SK-N-SH (cell line): Measurements from ENCODE around the gene UCHL3.

Experiments used
- CHD2 ChIP-seq: fragments of 150-350 bp; IDR thresholded peaks from 2 replicates; pipeline ENCODE4 v1.6.1; 2018; ENCODE audit warnings: low read length; ENCODE audit not compliant: partially characterized antibody
- EP300 ChIP-seq, 2 experiments: IDR thresholded peaks; 2 replicates each; pipeline versions ENCODE4 v1.4.0 to v1.6.1; 2012; ENCODE audit warnings: borderline replicate concordance in 1 of 2, low read depth in 1 of 2, low read length in 1 of 2
- FOXJ3 ChIP-seq: sonication (generic); formaldehyde crosslinking; IDR thresholded peaks from 2 replicates; pipeline ENCODE4 v1.5.1; 2020; ENCODE audit warnings: mild to moderate bottlenecking, missing genetic modification reagents
- POLR2AphosphoS5 ChIP-seq: IDR thresholded peaks from 2 replicates; pipeline ENCODE4 v1.6.1; 2012; ENCODE audit warnings: low read depth, low read length
- TAF1 ChIP-seq: IDR thresholded peaks from 2 replicates; pipeline ENCODE4 v1.6.1; 2012; ENCODE audit warnings: low read depth, mild to moderate bottlenecking, low read length, moderate library complexity, borderline replicate concordance
- YY1 ChIP-seq: IDR thresholded peaks from 2 replicates; pipeline ENCODE4 v1.4.0; 2012; ENCODE audit warnings: low read depth, mild to moderate bottlenecking
- TF ChIP-seq, protein P1 (sequence below): IDR thresholded peaks from 2 replicates; pipeline ENCODE4 v1.6.1; 2012; ENCODE audit warnings: mild to moderate bottlenecking, low read depth, low read length, moderate library complexity
- TF ChIP-seq, protein P2 (sequence below): fragments of 150-350 bp; IDR thresholded peaks from 2 replicates; pipeline ENCODE4 v1.6.1; 2016; ENCODE audit warnings: mild to moderate bottlenecking, low read depth, low read length
- TF ChIP-seq, protein P3 (sequence below): fragments of 200-600 bp; sonication (generic); IDR thresholded peaks from 2 replicates; pipeline ENCODE4 v1.6.1; 2017; ENCODE audit warnings: antibody characterized with exemption, mild to moderate bottlenecking, moderate library complexity

DNA sequence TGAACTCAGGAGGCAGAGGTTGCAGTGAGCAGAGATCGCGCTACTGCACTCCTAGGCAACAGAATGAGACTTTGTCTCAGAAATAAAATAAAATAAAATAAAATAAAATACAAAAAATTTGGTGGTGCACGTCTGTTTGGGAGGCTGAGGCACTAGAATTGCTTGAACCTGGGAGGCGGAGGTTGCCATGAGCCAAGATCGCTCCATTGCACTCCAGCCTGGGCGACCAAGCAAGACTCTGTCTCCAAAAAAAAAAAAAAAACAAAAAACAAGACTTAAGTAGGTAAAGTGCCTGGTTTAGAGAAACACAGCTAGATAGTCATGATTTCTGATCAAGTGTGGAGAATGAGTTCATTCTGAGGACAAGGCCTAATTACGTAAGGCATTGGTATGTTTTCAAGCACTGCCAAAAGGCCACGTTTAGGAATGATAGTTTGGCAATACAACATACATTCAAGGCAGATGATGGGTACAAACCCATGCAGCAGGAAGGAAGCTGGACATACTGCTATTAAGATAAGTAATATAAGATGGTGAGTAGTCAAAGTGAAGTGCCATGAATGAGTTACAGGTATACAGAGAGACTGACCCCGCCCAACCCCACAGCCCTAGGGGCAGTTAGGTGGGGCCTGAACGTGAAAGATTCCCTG lies 4.8 kb upstream of the UCHL3 start:
- TF ChIP-seq, protein P1, sequence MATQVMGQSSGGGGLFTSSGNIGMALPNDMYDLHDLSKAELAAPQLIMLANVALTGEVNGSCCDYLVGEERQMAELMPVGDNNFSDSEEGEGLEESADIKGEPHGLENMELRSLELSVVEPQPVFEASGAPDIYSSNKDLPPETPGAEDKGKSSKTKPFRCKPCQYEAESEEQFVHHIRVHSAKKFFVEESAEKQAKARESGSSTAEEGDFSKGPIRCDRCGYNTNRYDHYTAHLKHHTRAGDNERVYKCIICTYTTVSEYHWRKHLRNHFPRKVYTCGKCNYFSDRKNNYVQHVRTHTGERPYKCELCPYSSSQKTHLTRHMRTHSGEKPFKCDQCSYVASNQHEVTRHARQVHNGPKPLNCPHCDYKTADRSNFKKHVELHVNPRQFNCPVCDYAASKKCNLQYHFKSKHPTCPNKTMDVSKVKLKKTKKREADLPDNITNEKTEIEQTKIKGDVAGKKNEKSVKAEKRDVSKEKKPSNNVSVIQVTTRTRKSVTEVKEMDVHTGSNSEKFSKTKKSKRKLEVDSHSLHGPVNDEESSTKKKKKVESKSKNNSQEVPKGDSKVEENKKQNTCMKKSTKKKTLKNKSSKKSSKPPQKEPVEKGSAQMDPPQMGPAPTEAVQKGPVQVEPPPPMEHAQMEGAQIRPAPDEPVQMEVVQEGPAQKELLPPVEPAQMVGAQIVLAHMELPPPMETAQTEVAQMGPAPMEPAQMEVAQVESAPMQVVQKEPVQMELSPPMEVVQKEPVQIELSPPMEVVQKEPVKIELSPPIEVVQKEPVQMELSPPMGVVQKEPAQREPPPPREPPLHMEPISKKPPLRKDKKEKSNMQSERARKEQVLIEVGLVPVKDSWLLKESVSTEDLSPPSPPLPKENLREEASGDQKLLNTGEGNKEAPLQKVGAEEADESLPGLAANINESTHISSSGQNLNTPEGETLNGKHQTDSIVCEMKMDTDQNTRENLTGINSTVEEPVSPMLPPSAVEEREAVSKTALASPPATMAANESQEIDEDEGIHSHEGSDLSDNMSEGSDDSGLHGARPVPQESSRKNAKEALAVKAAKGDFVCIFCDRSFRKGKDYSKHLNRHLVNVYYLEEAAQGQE, result no peak
- TF ChIP-seq, protein P2, sequence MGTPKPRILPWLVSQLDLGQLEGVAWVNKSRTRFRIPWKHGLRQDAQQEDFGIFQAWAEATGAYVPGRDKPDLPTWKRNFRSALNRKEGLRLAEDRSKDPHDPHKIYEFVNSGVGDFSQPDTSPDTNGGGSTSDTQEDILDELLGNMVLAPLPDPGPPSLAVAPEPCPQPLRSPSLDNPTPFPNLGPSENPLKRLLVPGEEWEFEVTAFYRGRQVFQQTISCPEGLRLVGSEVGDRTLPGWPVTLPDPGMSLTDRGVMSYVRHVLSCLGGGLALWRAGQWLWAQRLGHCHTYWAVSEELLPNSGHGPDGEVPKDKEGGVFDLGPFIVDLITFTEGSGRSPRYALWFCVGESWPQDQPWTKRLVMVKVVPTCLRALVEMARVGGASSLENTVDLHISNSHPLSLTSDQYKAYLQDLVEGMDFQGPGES, result no peak
- TF ChIP-seq, protein P3, sequence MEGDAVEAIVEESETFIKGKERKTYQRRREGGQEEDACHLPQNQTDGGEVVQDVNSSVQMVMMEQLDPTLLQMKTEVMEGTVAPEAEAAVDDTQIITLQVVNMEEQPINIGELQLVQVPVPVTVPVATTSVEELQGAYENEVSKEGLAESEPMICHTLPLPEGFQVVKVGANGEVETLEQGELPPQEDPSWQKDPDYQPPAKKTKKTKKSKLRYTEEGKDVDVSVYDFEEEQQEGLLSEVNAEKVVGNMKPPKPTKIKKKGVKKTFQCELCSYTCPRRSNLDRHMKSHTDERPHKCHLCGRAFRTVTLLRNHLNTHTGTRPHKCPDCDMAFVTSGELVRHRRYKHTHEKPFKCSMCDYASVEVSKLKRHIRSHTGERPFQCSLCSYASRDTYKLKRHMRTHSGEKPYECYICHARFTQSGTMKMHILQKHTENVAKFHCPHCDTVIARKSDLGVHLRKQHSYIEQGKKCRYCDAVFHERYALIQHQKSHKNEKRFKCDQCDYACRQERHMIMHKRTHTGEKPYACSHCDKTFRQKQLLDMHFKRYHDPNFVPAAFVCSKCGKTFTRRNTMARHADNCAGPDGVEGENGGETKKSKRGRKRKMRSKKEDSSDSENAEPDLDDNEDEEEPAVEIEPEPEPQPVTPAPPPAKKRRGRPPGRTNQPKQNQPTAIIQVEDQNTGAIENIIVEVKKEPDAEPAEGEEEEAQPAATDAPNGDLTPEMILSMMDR, result no peak
- TF ChIP-seq YY1 (no peak), EP300 (IDR thresholded peaks at IDR 0.05; ENCODE audit: borderline replicate concordance in 1 of 2, low read depth in 1 of 2, low read length in 1 of 2) (no peak), FOXJ3 (CRISPR knock-in tag) (no peak), POLR2AphosphoS5 (no peak), TAF1 (no peak), CHD2 (no peak)
